ENCODE measurements around the gene RETN. TPM values are rescaled to one million over a fixed set of nuclear protein-coding genes. Genes with fewer than 3 reads are reported as not detected.

Gene RETN
- total and polyA plus RNA-seq, 2 donors (not counting 3 experiments of a cell fraction or from before 2014, with no cell fraction given) = not detected

DNA sequence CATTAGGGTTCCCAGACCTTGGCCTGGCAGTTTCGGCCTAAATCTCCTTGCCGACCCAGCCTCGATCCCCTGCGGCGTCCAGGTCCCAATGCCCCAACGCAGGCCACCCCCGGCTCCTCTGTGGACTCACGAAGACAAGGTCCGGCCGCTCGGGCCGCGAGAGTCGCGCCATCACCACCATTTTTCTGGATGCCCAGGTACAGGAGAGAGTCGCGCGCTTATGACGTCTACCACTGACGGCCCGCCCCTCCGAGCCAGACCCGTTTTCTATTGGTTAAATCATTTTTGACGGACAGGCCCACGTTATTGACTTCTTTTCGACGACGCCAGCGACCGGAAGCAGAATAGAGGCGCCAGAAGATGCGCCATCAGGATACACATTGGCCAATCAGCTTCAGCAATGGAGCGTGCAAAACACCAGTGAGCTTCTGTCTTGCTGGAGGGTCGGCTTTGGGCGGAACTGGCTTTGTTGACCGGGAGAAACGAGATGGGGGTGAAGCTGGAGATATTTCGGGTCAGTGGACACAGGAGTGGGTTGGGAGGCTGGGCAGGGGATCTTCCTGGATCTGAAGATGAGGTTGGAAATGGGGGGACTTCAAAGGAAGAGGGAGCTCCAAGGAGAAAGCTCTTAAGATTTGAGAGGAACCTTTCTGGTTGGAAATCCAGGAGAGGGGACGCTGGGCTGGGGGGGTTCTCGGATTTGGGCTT, 39.3 kb upstream of the RETN start, which contains the start of the genes PET100 and XAB2:
Gene PET100, plus strand, starts transcription at position 447 of the 708 bp plus-strand sequence. Its CDS starts 41 bp downstream, at position 488.
Gene XAB2, minus strand, starts transcription at position 199 of the 708 bp plus-strand sequence. Its CDS starts 18 bp downstream, at position 181.
- Histone ChIP-seq H3K27ac (ENCODE audit: insufficient read depth, low read depth, low read length) (peak within 1 kb of the TSS; percentile 94), H4K20me1 (replicated peaks; ENCODE audit: control insufficient read depth, extremely low read depth, insufficient read depth, low read length) (no peaks in the 10 kb centered on the region), H3K9ac (replicated peaks; ENCODE audit: extremely low read depth, insufficient read depth, low read length) (peak within 1 kb of the TSS; percentile 99), H3K9me3 (replicated peaks; ENCODE audit: control insufficient read depth, insufficient read depth, low read length) (no peaks in the 10 kb centered on the region), H3K27me3 (ENCODE audit: control insufficient read depth in 2 of 2, insufficient read depth in 2 of 2, low read length in 2 of 2) (no peaks in the 10 kb centered on the region), H3K4me1 (ENCODE audit: control insufficient read depth, extremely low read depth, insufficient read depth, low read length) (peaks cover 16% of the 10 kb centered on the region), H3K4me3 (replicated peaks in 1 of 3; ENCODE audit: insufficient read depth in 1 of 3, low read depth in 1 of 3, low read length in 3 of 3) (peak within 1 kb of the TSS; percentile 91 to 96 (median 92)), H2AFZ (ENCODE audit: low read depth, low read length) (peak within 1 kb of the TSS; percentile 66), H3K9me1 (replicated peaks; ENCODE audit: control insufficient read depth, extremely low read depth, insufficient read depth, low read length) (no peaks in the 10 kb centered on the region), H3K36me3 (ENCODE audit: control insufficient read depth in 2 of 2, extremely low read depth in 1 of 2, insufficient read depth in 2 of 2, low read length in 2 of 2) (peaks cover 2 to 13% of the 10 kb centered on the region in 2 experiments), H3K79me2 (ENCODE audit: control insufficient read depth, insufficient read depth, low read length) (peaks cover 41% of the 10 kb centered on the region), H3K4me2 (ENCODE audit: insufficient read depth, low read length) (peak within 1 kb of the TSS; percentile 95)
- CTCF ChIA-PET = interaction anchor here (0.7 to 2.0 kb wide), 8 partner anchors 8 to 276 kb away, joined by 3 to 11 read pairs (median 4); partner anchors contain the start of gene TRAPPC5
- POLR2A ChIA-PET = interaction anchor here (0.6 to 0.7 kb wide), 2 partner anchors 201 to 585 kb away, joined by 4 to 5 read pairs; no protein-coding TSS in a partner anchor
- FAIRE-seq (peak; percentile 100), DNase-seq (ENCODE audit: low read depth, low spot score) (peak; percentile 99)
- dilution Hi-C loops (cut with MboI; ENCODE audit: extremely low pct_ligation_motif_present, low sequenced_read_pairs) (no loop called here), intact Hi-C loops (cut with micrococcal nuclease) (loop anchor here (1.0 to 2.0 kb wide), 5 partner anchors 8 to 291 kb away; partner anchors contain the start of genes PNPLA6, SNAPC2, STXBP2 and TRAPPC5)
- TF ChIP-seq MYC (IDR thresholded peaks at IDR 0.05; ENCODE audit: low read depth, low read length) = no peak
- TF ChIP-seq POLR2AphosphoS5 (IDR thresholded peaks at IDR 0.05; ENCODE audit: insufficient read depth, low read depth, low read length) = peak; percentile 16
- no TSS peak for BruUV-seq (replicated peaks)

- no peaks in the 10 kb centered on the region for H4K20me1 ChIP-seq (replicated peaks; ENCODE audit: control insufficient read depth, extremely low read depth, insufficient read depth, low read length)
- ChIA-PET POLR2A (no interaction called here), CTCF (no interaction called here)
- H3K9me1 ChIP-seq (replicated peaks; ENCODE audit: control insufficient read depth, extremely low read depth, insufficient read depth, low read length) = no peaks in the 10 kb centered on the region
- H3K27ac ChIP-seq (ENCODE audit: insufficient read depth, low read depth, low read length) = no peak overlapping the region
- FAIRE-seq = no peak
- no TSS peak for BruUV-seq (replicated peaks)
- no peaks in the 10 kb centered on the region for H3K9me3 ChIP-seq (replicated peaks; ENCODE audit: control insufficient read depth, insufficient read depth, low read length)
- no peak overlapping the region for H3K9ac ChIP-seq (replicated peaks; ENCODE audit: extremely low read depth, insufficient read depth, low read length)
- no peak overlapping the region for H2AFZ ChIP-seq (ENCODE audit: low read depth, low read length)
- H3K4me3 ChIP-seq (replicated peaks in 1 of 3; ENCODE audit: insufficient read depth in 1 of 3, low read depth in 1 of 3, low read length in 3 of 3) = no peak overlapping the region
- H3K36me3 ChIP-seq (ENCODE audit: control insufficient read depth in 2 of 2, extremely low read depth in 1 of 2, insufficient read depth in 2 of 2, low read length in 2 of 2) = peaks cover 0 to 4% of the 10 kb centered on the region in 2 experiments
- dilution Hi-C loops (cut with MboI; ENCODE audit: extremely low pct_ligation_motif_present, low sequenced_read_pairs) (no loop called here), intact Hi-C loops (cut with micrococcal nuclease) (no loop called here)
- no peak for DNase-seq (ENCODE audit: low read depth, low spot score)
- H3K79me2 ChIP-seq (ENCODE audit: control insufficient read depth, insufficient read depth, low read length) = peaks cover 38% of the 10 kb centered on the region
- H3K4me1 ChIP-seq (ENCODE audit: control insufficient read depth, extremely low read depth, insufficient read depth, low read length) = peaks cover 17% of the 10 kb centered on the region
- H3K4me2 ChIP-seq (ENCODE audit: insufficient read depth, low read length) = no peak overlapping the region
- TF ChIP-seq JUN (IDR thresholded peaks at IDR 0.05; ENCODE audit: borderline replicate concordance, insufficient read depth, insufficient read length, low read depth) (no peak), POLR2A (IDR thresholded peaks at IDR 0.05; ENCODE audit: low read depth, low read length) (no peak), GATA2 (IDR thresholded peaks at IDR 0.05; ENCODE audit: insufficient read depth, insufficient read length, low read depth, low read length) (no peak), CTCF (IDR thresholded peaks at IDR 0.05; ENCODE audit: extremely low read depth in 1 of 2, insufficient read depth in 1 of 2, low read depth in 1 of 2, low read length in 2 of 2) (no peak), POLR2AphosphoS5 (IDR thresholded peaks at IDR 0.05; ENCODE audit: insufficient read depth, low read depth, low read length) (no peak), MYC (IDR thresholded peaks at IDR 0.05; ENCODE audit: low read depth, low read length) (no peak), EZH2 (IDR thresholded peaks at IDR 0.05; ENCODE audit: borderline replicate concordance, low read depth, low read length, severe bottlenecking) (no peak), FOS (IDR thresholded peaks at IDR 0.05; ENCODE audit: borderline replicate concordance, insufficient read depth, low read length) (no peak)
- TF ChIP-seq, protein P1, sequence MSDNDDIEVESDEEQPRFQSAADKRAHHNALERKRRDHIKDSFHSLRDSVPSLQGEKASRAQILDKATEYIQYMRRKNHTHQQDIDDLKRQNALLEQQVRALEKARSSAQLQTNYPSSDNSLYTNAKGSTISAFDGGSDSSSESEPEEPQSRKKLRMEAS (IDR thresholded peaks at IDR 0.05; ENCODE audit: insufficient read depth, insufficient read length) = no peak
- no peaks in the 10 kb centered on the region for H3K27me3 ChIP-seq (ENCODE audit: control insufficient read depth in 2 of 2, insufficient read depth in 2 of 2, low read length in 2 of 2)
Observed at GRCh38 chr19:7631577-7631976, 37.3 kb upstream of the RETN start.

Data from endothelial cell of umbilical vein (primary cell).